Stimulated activated CD4-positive, alpha-beta T cell treated with anti-CD3 and anti-CD28 coated beads, Interleukin-1b, Interleukin-23, amount 100 ng/mL, for 24 hours (primary cell): ENCODE results near the gene RHBDD2.
"Not testable (repeated sequence)": the region's sequence is repeated elsewhere in the genome, so short reads cannot be mapped to it uniquely, and the experiment has no call there.

Experiments used
- DNase-seq, 4 experiments: peaks; one replicate each; pipeline ENCODE4 v3.0.0-alpha.2; 2020; ENCODE audit warnings: low read depth in 4 of 4, low spot score in 1 of 4

The RHBDD2 gene

GRCh38 chr7:75888464-75889222 lies 9.8 kb downstream of the RHBDD2 start:
- no peak for DNase-seq

- DNase-seq: no peak
Measured at GRCh38 chr7:75889223-75889825, 10.5 kb downstream of the RHBDD2 start.

DNA sequence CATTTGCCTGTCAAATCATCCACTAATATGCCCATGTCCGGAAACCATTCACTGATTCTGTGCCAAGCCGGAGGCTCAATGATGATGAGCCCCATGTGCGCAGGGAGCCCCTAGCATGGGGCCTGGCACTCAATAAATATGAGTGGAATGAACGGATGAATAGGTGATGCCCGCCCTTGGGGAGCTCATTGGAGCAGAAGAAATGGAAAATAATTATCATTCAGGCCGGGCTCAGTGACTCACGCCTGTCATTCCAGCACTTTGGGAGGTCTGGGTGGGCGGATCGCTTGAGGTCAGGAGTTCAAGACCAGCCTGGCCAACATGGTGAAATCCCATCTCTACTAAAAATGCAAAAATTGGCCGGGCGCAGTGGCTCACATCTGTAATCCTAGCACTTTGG lies 11.0 kb downstream of the RHBDD2 start:
- DNase-seq: no peak

DNA sequence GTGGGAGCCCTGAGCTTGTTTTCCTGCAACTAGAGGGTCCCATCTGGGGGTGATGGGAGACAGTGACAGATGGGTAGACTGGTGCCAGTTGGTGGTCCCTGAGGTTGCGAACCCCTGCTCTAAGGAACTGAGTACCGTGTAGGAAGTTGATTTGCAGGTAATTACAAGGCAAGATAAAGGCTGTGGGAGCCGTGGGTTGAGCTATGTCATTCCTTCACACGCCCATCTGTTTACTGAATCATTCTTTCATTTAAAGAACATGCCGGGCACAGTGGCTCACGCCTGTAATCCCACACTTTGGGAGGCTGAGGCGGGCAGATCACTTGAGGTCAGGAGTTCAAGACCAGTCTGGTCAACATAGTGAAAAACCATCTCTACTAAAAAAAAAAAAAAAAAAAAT lies 12.4 kb downstream of the RHBDD2 start:
- DNase-seq: not testable (repeated sequence)

GRCh38 chr7:75891815-75892411 lies 13.1 kb downstream of the RHBDD2 start:
- no peak for DNase-seq

DNA sequence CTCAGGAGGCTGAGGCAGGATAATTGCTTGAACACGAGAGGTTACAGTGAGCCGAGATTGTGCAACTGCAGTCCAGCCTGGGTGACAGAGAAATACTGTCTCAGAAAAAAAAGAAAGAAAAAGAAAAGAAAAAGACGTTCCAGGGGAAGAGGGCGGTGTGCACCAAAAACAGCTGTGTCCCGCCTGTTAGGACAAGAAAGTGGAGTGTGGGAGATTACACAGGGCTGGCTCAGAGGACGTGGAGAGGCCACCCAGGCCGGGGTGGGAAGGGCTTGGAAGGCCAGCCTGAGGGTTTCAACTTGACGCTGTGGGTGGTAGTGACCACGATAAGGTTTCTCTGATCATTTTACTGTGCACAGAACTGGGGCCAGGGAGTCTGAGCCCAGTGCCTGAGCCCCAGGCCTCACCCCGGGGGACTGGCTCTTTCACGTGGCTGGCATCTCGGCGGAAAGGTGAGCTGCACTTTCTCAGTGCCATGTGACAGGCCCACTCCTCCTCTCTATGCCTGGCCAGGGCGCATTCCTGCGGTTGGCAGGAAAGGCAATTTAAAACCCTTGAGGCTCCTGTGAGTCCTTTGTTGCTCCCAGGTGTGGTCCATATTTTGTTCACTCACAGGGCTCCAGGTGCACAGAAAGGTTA lies 13.9 kb downstream of the RHBDD2 start:
- no peak for DNase-seq

GRCh38 chr7:75896803-75897327 lies 18.0 kb downstream of the RHBDD2 start:
- no peak for DNase-seq

- no peak for DNase-seq
Measured at GRCh38 chr7:75900617-75901315, 21.9 kb downstream of the RHBDD2 start.

- DNase-seq: no peak
Measured at GRCh38 chr7:75905785-75906604, 27.2 kb downstream of the RHBDD2 start.

DNA sequence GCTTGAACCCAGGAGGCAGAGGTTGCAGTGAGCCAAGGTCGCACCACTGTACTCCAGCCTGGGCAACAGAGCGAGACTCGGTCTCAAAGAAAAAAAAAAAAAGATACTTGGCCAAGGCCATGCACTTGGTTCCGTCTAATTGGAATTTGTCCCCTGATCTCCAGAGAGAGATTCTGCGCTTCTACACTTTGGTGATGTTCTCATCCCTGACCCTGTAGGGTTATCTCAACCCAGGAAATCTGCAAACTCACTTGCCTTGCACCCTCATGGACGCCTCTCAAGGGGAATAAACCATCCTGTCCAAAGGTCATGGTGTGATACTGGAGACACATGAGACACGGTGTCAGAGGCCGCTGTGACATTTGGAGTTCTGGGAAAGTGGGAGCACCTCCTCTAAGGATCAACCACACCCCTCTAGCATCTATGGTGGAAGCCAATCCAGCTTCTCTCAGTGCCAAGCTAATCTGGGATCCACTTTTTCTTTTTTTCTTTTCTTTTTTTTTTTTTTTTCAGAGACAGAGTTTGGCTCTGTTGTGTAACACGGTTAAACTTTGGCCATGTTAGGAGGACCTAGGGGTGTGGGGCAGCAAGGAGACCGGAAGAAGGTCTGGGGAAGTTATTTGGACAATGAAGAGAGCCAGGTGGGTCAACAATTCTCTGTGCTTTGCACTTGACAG lies 28.3 kb downstream of the RHBDD2 start:
- no peak for DNase-seq

GRCh38 chr7:75907668-75908039 lies 28.8 kb downstream of the RHBDD2 start:
- DNase-seq: not testable (repeated sequence)

- no peak for DNase-seq
Measured at GRCh38 chr7:75909521-75910132, 30.8 kb downstream of the RHBDD2 start.

DNA sequence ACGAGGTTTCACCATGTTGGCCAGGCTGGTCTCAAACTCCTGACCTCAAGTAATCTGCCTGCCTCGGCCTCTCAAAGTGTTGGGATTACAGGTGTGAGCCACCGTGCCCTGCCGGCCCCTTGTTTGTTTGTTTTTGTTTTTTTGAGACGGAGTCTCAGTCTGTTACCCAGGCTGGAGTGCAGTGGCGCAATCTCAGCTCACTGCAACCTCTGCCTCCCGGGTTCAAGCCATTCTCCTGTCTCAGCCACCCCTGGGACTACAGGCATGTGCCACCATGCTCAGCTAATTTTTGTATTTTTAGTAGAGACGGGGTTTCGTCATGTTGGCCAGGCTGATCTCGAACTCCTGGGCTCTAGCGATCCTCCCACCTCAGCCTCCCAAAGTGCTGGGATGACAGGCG lies 32.4 kb downstream of the RHBDD2 start:
- not testable (repeated sequence) for DNase-seq

DNA sequence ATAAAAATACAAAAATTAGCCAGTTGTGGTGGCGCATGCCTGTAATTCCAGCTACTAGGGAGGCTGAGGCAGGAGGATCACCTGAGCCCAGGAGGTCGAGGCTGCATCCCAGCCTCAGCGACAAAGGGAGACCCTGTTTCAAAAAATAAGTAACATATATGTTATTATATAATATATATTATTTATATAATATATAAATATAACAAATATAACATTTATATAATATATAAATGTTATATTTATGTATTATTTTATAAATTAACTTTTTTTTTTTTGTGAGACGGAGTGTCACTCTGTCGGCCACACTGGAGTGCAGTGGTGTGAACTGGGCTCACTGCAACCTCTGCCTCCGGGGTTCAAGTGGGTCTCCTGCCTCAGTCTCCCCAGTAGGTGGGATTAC lies 34.6 kb downstream of the RHBDD2 start:
- DNase-seq: no peak

GRCh38 chr7:75914169-75914654 lies 35.4 kb downstream of the RHBDD2 start:
- DNase-seq: no peak

- DNase-seq: peak; percentile 85 to 96 (median 91)
Measured at GRCh38 chr7:75914655-75915415, 36.0 kb downstream of the RHBDD2 start, which contains the start of gene POR. POR (plus strand) TSS chr7:75915155; CDS start chr7:75954002, 38,847 bp downstream.

GRCh38 chr7:75915416-75916156 lies 36.8 kb downstream of the RHBDD2 start:
- peak in 1 of 4 experiments; percentile 5 for DNase-seq

GRCh38 chr7:75916259-75916658 lies 37.4 kb downstream of the RHBDD2 start:
- no peak for DNase-seq
